ENCODE measurements around the gene TMEM167B. TPM values are rescaled to one million over a fixed set of nuclear protein-coding genes. Genes with fewer than 3 reads are reported as not detected.

TMEM167B gene
- total and polyA plus RNA-seq, 2 of the 4 experiments (the other 2 are of a cell fraction): 21.6 to 32.1 TPM

DNA sequence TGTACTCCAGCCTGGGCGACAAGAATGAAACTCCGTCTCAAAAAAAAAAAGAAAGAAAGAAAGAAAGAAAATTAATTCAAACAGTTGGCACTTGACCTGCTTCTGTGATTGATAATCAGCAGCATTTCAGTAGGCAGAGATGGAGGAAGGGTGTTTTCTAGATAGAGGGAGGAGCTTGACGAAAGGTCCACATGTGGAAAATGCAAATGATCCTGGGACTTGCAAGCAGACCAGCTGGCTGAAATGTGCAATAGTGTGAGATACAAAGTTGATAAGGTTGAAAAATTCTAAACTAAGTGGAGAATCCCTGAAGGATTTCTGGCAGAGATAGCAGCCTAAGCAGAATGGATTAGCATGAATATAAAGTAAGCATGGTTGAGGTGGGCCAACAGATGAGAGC lies 27.5 kb downstream of the TMEM167B start:
- H2AK9ac ChIP-seq (replicated peaks; ENCODE audit: low read depth, low read length, poor library complexity): no peak overlapping the region
- CTCF ChIA-PET: no interaction called here
- H4K5ac ChIP-seq (ENCODE audit: low read depth, low read length): no peak overlapping the region
- H3K18ac ChIP-seq (ENCODE audit: low read depth, low read length): no peak overlapping the region
- dilution Hi-C loops (cut with HindIII; ENCODE audit: low sequenced_read_pairs, unreplicated experiment) (no loop called here), in situ Hi-C loops (cut with MboI; ENCODE audit: low sequenced_read_pairs) (no loop called here), intact Hi-C loops (cut with micrococcal nuclease) (no loop called here)
- H3K4ac ChIP-seq (ENCODE audit: low read depth, low read length): no peak overlapping the region
- DNase-seq (no peak), ATAC-seq (ENCODE audit: low read depth) (no peak)
- H3K4me2 ChIP-seq (ENCODE audit: low read depth, low read length): no peak overlapping the region
- H4K91ac ChIP-seq (ENCODE audit: insufficient read depth, low read depth, low read length): no peak overlapping the region
- no peak overlapping the region for H2BK15ac ChIP-seq (ENCODE audit: low read depth, low read length)
- H3K23ac ChIP-seq (ENCODE audit: low read depth, low read length): no peak overlapping the region
- no peak overlapping the region for H3K9ac ChIP-seq (ENCODE audit: low read depth, low read length)
- no peaks in the 10 kb centered on the region for H3K79me1 ChIP-seq (ENCODE audit: low read depth in 1 of 2, low read length in 2 of 2)
- H2AFZ ChIP-seq (replicated peaks; ENCODE audit: low read length, poor library complexity): no peak overlapping the region
- WGBS, 2 experiments (ENCODE audit: extremely low coverage in 2 of 2, insufficient read length in 1 of 2): 65% methylated on average over 2 of the region's 3 CpGs; no CpG with 5 or more reads in 1 of the 2 experiments
- H3K27ac ChIP-seq (ENCODE audit: insufficient read depth, low read length): no peak overlapping the region
- no peak overlapping the region for H2BK20ac ChIP-seq (ENCODE audit: low read depth, low read length)
- no peaks in the 10 kb centered on the region for H4K20me1 ChIP-seq (ENCODE audit: insufficient read depth, low read length)
- H3K14ac ChIP-seq (replicated peaks; ENCODE audit: low read depth, low read length): no peak overlapping the region
- no peak overlapping the region for H4K8ac ChIP-seq (ENCODE audit: low read depth in 2 of 2, low read length in 2 of 2)
- no peak overlapping the region for H2AK5ac ChIP-seq (ENCODE audit: low read depth, low read length)
- no TSS peak for BruUV-seq (replicated peaks)
- peaks cover 2% of the 10 kb centered on the region; the same call in 1 of the 2 replicates for H3K4me1 ChIP-seq (ENCODE audit: control insufficient read depth, insufficient read depth, low read length)
- H2BK120ac ChIP-seq (ENCODE audit: low read depth, low read length): no peak overlapping the region
- POLR2A ChIA-PET (ENCODE audit: unreplicated experiment): no interaction called here
- no peak overlapping the region for H3K4me3 ChIP-seq (ENCODE audit: insufficient read depth, low read depth, low read length)
- H3K56ac ChIP-seq (ENCODE audit: extremely low read depth, insufficient read depth, low read length): no peak overlapping the region
- no peak overlapping the region for H2BK5ac ChIP-seq (ENCODE audit: low read depth, low read length, poor library complexity, severe bottlenecking)
- no peak for TF ChIP-seq SMC3 (IDR thresholded peaks at IDR 0.05; ENCODE audit: low read depth, low read length)
- no peak for TF ChIP-seq RCOR1 (IDR thresholded peaks at IDR 0.05; ENCODE audit: insufficient replicate concordance, low read length)
- TF ChIP-seq FOS (IDR thresholded peaks at IDR 0.05; ENCODE audit: low read depth, low read length): no peak
- no peak for TF ChIP-seq CHD1 (IDR thresholded peaks at IDR 0.05; ENCODE audit: low read depth, low read length)
- TF ChIP-seq POLR2A (IDR thresholded peaks at IDR 0.05; ENCODE audit: low read depth, low read length): no peak
- TF ChIP-seq, protein P1, sequence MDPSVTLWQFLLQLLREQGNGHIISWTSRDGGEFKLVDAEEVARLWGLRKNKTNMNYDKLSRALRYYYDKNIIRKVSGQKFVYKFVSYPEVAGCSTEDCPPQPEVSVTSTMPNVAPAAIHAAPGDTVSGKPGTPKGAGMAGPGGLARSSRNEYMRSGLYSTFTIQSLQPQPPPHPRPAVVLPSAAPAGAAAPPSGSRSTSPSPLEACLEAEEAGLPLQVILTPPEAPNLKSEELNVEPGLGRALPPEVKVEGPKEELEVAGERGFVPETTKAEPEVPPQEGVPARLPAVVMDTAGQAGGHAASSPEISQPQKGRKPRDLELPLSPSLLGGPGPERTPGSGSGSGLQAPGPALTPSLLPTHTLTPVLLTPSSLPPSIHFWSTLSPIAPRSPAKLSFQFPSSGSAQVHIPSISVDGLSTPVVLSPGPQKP (IDR thresholded peaks at IDR 0.05; ENCODE audit: borderline replicate concordance, low read depth, low read length): no peak
- TF ChIP-seq NFE2L2 (IDR thresholded peaks at IDR 0.05; ENCODE audit: low read depth, low read length): no peak
- TF ChIP-seq, protein P2, sequence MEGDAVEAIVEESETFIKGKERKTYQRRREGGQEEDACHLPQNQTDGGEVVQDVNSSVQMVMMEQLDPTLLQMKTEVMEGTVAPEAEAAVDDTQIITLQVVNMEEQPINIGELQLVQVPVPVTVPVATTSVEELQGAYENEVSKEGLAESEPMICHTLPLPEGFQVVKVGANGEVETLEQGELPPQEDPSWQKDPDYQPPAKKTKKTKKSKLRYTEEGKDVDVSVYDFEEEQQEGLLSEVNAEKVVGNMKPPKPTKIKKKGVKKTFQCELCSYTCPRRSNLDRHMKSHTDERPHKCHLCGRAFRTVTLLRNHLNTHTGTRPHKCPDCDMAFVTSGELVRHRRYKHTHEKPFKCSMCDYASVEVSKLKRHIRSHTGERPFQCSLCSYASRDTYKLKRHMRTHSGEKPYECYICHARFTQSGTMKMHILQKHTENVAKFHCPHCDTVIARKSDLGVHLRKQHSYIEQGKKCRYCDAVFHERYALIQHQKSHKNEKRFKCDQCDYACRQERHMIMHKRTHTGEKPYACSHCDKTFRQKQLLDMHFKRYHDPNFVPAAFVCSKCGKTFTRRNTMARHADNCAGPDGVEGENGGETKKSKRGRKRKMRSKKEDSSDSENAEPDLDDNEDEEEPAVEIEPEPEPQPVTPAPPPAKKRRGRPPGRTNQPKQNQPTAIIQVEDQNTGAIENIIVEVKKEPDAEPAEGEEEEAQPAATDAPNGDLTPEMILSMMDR (conservative IDR thresholded peaks at IDR 0.05; ENCODE audit: low read depth, low read length): no peak
- no peak for TF ChIP-seq MAZ (IDR thresholded peaks at IDR 0.05; ENCODE audit: borderline replicate concordance, low read depth, low read length)
- TF ChIP-seq MXI1 (IDR thresholded peaks at IDR 0.05; ENCODE audit: borderline replicate concordance, low read depth, low read length): no peak
- H3K9me1 ChIP-seq (ENCODE audit: insufficient read depth, low read length): no peaks in the 10 kb centered on the region
- H3K36me3 ChIP-seq (ENCODE audit: control insufficient read depth, insufficient read depth, low read length): no peaks in the 10 kb centered on the region
- no peaks in the 10 kb centered on the region for H3K9me3 ChIP-seq (ENCODE audit: control insufficient read depth, insufficient read depth, low read length)
- peaks cover 19% of the 10 kb centered on the region for H3K27me3 ChIP-seq (ENCODE audit: control insufficient read depth, insufficient read depth, low read length)
